Activated CD4-positive, alpha-beta T cell treated with anti-CD3 and anti-CD28 coated beads, Interleukin-2, amount 50 U/mL, for 24 hours (primary cell): Measurements from ENCODE around the gene SLC26A8.
"Not testable (repeated sequence)": the region's sequence is repeated elsewhere in the genome, so short reads cannot be mapped to it uniquely, and the experiment has no call there.

Experiments used
- DNase-seq, 2 donors: peaks; one replicate each; pipeline ENCODE4 v3.0.0-alpha.2; 2020; ENCODE audit warnings: low read depth in 1 of 2, low spot score in 1 of 2

Gene SLC26A8

DNA sequence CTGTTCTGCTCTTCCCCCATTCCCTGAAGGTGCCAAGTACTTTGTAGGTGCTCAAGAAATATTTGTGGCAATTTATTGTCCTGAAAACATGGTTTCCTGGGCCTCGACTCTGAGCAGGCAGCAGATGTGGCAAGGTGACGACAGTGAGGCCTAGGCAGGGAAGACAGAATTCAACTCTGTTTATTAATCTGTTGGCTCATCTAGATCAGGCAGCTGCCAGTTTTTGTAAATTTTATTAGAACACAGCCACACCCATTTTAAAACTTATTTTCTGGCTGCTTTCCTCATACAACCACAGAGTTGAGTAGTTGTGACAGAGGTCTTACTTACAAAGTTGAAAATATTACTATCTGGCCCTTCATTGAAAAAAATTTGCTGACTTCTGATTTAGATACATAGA lies 27.7 kb upstream of the SLC26A8 start:
- no peak for DNase-seq

- DNase-seq = no peak
Observed at GRCh38 chr6:36050947-36051710, 26.7 kb upstream of the SLC26A8 start.

DNA sequence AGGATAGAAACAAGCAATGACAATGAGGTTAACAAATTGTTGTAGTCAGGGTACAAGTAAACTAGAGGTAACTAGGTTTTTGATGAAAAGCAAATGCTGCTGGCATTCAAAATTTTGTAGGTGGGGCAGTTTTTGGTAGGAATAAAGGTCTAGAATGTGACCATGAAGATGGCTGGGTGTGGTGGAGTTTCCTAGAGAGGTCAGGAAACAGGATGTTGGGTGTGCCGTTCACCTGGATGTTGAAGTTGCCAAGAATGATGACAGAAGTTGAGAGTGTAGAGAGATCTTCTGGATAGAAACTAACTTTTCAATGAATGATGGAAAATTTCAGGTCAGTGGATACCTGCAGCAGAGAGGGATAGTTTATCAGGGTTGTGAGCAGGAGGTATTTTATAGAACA lies 25.9 kb upstream of the SLC26A8 start:
- no peak for DNase-seq

DNA sequence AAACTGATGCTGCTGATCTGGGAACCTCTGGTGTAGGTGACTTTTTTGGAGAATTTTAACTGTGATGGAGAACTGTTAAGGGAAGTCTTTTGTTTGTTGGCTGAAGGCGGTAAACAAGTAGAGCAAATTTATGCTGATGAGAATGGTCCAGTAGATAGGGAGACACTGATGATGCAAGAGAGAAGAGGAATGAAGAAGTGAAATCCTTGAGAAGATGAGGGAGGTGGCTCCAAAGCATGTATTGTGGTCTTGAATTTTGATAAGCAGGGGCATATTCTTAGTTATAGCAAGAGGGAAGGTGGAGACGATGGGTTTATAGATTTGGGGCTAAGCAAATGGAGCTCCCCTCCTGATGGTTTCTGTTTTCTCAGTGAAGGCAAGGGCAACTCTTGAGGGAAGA lies 25.1 kb upstream of the SLC26A8 start:
- DNase-seq = no peak

- DNase-seq = no peak
Observed at GRCh38 chr6:36042618-36043260, 18.3 kb upstream of the SLC26A8 start.

- no peak for DNase-seq
Observed at GRCh38 chr6:36040958-36041357, 16.5 kb upstream of the SLC26A8 start.

GRCh38 chr6:36039112-36039511 lies 14.7 kb upstream of the SLC26A8 start:
- no peak for DNase-seq

DNA sequence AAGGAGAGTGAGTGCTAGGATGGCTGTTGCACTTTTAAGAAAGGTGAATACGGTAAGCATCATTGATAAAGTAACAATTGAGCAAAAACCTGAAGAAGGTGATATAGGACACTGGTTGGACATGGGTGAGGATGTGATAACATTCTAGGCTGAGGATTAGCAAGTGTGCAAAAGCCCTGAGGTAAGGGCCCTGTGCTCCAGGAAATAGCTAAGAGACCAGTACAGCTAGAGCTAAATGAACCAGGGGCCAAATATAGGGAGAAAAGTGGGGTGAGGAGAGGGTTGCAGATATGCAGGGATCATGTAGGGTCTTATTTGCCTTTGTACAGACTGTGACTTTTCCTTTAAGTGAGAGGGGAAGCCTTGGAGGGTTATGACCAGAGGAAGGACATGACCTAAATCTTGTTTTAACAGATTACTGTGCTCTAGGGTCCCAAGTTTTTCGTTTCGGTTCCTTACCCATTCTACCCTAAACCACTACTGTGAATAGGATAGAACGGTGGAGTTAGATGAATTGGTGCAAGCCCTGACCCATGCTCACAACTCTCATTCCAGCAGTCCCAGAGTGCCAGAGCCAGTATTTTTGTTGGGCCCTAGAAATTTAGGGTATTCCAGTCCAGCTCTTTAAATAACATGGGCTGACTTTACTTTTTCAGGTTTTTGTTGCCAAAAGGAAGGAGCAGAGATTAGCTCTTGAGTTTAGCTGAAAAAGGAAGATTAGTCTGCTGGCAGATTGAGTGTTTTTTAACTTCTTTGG lies 13.9 kb upstream of the SLC26A8 start:
- no peak for DNase-seq

GRCh38 chr6:36035225-36035624 lies 10.8 kb upstream of the SLC26A8 start:
- DNase-seq = no peak

DNA sequence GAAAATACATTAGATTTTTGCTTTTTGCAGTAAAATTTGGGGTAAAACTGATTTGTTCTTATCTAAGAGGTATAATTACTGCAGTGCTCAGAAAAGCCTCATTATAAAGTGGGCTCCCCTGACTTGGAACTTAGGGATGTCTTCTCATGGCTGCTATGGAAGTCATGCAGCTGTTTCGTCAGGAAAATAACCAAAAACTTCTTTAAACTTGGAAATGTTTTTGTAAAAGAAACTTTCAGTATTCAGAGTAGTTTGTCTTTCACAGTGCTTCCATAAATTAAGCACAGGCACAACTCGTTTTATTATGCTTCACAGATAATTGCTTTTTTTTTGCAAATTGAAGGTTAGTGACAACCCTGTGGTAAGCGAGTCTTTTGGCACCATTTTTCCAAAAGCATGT lies 10.0 kb upstream of the SLC26A8 start:
- no peak for DNase-seq

DNA sequence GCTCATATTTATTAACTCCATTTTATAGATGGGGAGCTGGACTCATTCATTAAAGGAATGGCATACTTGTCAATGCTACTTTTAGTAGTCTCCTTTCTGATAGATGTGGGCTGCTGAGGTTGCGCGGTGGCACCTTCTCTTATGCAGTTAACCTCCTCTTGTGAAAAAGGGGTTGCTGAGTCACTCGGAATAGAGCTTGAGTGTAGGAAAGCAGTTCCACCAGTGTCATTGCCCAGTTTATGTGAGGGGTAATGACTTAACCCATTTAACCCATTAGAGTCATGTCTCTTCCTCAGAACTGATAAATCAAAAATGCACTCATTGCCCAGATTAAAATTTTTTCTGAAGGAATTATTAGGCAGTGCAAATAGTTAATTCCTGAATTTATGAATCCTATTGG lies 9.5 kb upstream of the SLC26A8 start:
- peak in 1 of 2 donors; percentile 26 for DNase-seq

- DNase-seq = not testable (repeated sequence)
Observed at GRCh38 chr6:36033144-36033543, 8.7 kb upstream of the SLC26A8 start.

DNA sequence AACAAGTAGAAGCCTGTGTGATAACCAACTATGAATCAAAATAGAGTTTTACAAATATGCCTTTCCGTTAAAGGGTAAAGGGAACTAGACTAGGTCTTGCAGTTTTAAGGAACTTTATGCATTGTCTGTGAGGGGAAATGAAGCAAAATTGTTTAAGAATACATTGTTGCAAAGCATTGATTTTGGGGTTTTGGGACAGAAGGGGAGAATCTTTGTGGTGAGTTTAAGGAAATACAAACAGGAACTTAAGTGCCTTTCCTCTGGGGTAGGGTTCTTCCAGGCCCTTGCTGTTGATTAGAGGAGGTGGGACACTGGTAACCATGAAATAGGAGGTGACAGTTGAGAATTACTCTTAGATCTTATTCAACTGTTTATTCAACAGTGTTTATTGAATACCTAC lies 7.8 kb upstream of the SLC26A8 start:
- no peak for DNase-seq

DNA sequence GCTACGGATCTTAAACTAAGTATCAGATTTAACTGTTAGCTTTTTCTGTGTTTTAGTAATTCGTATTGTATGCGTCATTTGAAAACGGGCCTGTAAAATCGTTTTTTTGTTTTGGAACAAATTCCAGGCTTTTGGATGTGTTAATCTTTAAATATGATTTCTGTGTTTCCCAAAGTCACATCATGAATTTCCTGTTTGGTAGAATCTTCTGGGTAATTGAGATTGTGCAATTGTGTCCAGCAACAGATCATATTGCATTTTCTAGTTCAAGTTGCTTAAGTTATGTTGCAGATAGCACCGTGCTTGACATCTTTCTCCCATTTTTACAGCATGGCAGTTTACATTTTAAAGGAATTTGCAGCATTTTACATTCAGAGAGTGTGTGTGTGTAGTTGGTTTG lies 5.0 kb upstream of the SLC26A8 start:
- no peak for DNase-seq

DNA sequence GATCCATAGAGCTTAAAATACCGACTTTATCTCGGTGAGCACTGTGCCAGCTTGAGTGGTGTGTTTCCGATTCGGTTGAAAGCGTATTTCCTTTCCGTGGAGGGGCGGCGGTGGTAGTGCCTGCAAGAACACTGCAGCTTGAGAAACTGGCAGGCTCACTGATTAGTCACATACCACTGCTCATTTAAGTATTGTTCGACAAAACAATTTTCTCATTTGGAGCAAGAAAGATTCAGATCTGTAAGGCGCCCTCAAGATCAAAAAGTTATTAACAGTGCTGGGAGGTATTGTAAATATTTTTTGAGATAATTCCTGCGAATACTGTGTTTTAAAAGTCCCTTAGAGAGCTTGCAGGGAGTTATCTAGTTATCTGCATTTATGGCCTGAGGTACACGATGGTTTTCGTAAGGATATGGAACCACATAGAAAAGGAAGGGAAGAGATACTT lies 4.5 kb upstream of the SLC26A8 start:
- peak; percentile 37 to 76 for DNase-seq

DNA sequence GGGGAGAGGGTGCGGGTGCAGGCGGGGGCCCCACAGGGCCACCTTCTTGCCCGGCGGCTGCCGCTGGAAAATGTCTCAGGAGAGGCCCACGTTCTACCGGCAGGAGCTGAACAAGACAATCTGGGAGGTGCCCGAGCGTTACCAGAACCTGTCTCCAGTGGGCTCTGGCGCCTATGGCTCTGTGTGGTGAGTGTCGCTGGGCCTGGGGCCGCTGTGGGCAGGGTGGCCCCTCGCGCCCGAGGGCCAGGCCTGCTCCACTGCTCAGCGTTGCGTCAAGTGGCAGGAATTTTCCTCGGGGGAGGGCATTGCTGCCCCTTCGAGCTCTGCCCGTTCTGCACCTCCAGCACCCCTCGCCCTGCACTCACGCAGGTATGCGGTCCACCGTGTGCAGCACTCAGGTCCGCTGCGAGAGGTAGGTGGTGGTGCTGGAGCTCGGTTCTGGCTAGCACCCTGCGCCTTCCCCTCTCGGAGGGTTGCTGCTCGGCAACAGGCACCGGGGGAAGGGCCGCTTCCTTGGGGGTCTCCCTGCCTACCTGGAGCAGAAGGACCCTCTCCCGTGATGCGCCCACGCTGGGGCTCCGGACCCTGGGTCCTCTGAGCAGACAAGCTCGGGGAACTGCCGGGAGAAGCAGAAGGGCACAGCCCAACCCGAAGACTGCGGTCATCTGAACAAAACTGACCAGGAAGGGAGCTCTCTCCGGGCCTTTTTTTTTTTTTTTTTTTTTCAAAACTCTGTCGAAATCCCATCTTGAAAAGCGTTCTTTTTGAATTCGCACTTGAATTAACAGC lies 3.8 kb upstream of the SLC26A8 start:
- DNase-seq = peak; percentile 35 to 37

DNA sequence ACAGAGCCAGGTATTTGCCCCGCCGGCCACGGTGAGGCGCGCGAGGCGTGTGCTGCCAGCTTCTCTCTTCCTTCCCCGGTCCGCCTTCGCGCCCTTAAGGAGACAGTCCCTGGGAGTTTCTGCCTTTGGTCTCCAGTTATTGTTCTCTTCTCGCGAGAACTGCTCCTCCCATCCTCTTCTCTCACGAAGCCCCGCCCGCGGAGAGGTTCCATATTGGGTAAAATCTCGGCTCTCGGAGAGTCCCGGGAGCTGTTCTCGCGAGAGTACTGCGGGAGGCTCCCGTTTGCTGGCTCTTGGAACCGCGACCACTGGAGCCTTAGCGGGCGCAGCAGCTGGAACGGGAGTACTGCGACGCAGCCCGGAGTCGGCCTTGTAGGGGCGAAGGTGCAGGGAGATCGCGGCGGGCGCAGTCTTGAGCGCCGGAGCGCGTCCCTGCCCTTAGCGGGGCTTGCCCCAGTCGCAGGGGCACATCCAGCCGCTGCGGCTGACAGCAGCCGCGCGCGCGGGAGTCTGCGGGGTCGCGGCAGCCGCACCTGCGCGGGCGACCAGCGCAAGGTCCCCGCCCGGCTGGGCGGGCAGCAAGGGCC lies 3.2 kb upstream of the SLC26A8 start, which contains the start of gene MAPK14:
Gene MAPK14, plus strand, starts transcription at position 308 of the 587 bp plus-strand sequence. CDS start 350 bp downstream, outside the sequence.
- DNase-seq = peak; percentile 93 to 99

DNA sequence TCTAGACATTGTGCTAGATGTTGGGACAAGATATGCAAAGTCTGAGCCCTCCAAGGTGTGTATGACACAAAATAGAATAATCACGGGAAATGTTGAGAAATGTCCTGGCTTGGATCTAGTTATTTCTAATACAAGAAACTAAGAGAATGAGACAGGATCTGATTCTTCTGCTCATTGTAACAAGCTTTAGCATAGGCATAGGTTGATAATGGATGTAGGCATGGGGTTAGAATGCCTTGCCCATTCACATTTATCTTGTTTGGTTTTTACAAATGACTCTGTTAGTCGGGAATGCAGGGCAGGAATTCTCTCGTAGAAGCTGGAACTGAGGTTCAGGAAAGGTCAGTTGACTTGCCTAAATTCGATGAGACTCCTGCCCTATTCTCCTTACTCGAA lies 1.5 kb upstream of the SLC26A8 start:
- no peak for DNase-seq

DNA sequence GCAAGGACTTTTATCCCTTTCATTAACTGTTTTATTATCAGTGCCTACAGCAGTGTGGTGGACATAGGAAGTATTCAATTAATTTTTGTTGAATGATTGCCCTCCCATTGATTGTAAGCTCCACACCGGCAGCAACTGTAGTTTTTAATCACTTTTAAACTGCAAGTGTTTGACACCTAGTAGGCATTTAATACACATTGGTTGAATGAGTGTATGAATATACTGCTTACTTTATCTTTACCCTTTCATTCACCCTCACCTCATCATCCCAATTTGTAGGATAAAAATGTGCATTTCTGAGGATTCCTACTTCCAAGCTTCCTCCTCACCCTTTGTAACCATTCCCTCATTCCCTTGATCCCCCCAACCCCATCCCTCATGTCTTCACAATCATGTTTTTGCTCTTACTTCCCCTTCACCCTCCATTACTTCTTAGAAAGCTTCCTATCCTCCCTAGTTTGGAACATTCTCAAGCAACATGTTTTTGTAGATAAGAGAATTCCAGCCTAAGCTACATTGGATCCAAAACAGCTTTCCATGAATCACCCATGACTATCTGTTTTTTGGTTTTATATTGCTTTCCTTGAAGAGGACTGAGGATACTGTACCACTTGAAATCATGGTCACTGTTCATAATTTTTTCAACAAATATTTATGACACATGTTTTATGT lies 955 bp upstream of the SLC26A8 start:
- DNase-seq = no peak

DNA sequence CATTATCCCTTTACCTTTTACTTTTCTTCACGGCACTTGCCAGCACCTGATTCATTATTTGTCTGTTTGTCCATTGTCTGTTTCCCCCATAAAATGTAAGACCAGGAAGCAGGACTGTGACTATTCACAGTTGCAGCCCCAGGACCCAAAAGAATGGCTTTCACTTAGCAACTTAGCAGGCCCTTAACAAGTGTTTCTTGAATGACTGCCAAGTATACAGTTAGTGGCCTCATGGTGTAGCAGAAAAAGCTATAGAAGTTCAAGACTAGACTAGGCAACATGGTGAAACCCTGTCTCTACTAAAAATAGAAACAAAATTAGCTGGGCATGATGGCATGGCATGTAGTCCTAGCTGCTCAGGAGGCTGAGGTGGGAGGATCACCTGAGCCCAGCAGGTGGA lies 4.3 kb downstream of the SLC26A8 start:
- no peak for DNase-seq
